ENCODE data around the gene ZNF592. TPM values are rescaled to one million over a fixed set of nuclear protein-coding genes. Genes with fewer than 3 reads are reported as not detected.

The ZNF592 gene
- total RNA-seq, 1 donor from 2014 or later: 2.7 TPM

GRCh38 chr15:84805221-84805620, 56.8 kb downstream of the ZNF592 start:
- no peak for DNase-seq (ENCODE audit: low read depth in 2 of 2)

GRCh38 chr15:84807228-84807627, 58.8 kb downstream of the ZNF592 start:
- no peak for DNase-seq (ENCODE audit: low read depth in 2 of 2)

- DNase-seq (ENCODE audit: low read depth in 2 of 2): no peak
Observed at GRCh38 chr15:84810073-84810840, 61.9 kb downstream of the ZNF592 start.

GRCh38 chr15:84811151-84811550, 62.8 kb downstream of the ZNF592 start:
- DNase-seq (ENCODE audit: low read depth in 2 of 2): no peak

- DNase-seq (ENCODE audit: low read depth in 2 of 2): no peak
Observed at GRCh38 chr15:84811828-84812227, 63.4 kb downstream of the ZNF592 start.

GRCh38 chr15:84812842-84813241, 64.5 kb downstream of the ZNF592 start:
- no peak for DNase-seq (ENCODE audit: low read depth in 2 of 2)

GRCh38 chr15:84813435-84813834, 65.0 kb downstream of the ZNF592 start:
- DNase-seq (ENCODE audit: low read depth in 2 of 2): no peak

- no peak for DNase-seq (ENCODE audit: low read depth in 2 of 2)
Observed at GRCh38 chr15:84813931-84814330, 65.5 kb downstream of the ZNF592 start.

GRCh38 chr15:84814916-84815315, 66.5 kb downstream of the ZNF592 start:
- DNase-seq (ENCODE audit: low read depth in 2 of 2): no peak

- peak in 1 of 2 donors; percentile 85 for DNase-seq (ENCODE audit: low read depth in 2 of 2)
Observed at GRCh38 chr15:84816694-84817465, 68.5 kb downstream of the ZNF592 start, which contains the start of gene ALPK3. Gene ALPK3 (plus strand): TSS chr15:84817356. CDS start chr15:84817453, 97 bp downstream.

GRCh38 chr15:84817466-84818081, 69.2 kb downstream of the ZNF592 start:
- DNase-seq (ENCODE audit: low read depth in 2 of 2): peak in 1 of 2 donors; percentile 34

GRCh38 chr15:84818261-84819131, 70.1 kb downstream of the ZNF592 start:
- peak; percentile 95 to 96 for DNase-seq (ENCODE audit: low read depth in 2 of 2)

- DNase-seq (ENCODE audit: low read depth in 2 of 2): peak in 1 of 2 donors; percentile 28
Observed at GRCh38 chr15:84819291-84819768, 70.9 kb downstream of the ZNF592 start.

- no peak for DNase-seq (ENCODE audit: low read depth in 2 of 2)
Observed at GRCh38 chr15:84819791-84820190, 71.4 kb downstream of the ZNF592 start.

GRCh38 chr15:84821501-84822021, 73.2 kb downstream of the ZNF592 start:
- peak in 1 of 2 donors; percentile 56 for DNase-seq (ENCODE audit: low read depth in 2 of 2)

GRCh38 chr15:84822653-84823281, 74.4 kb downstream of the ZNF592 start:
- no peak for DNase-seq (ENCODE audit: low read depth in 2 of 2)

GRCh38 chr15:84823282-84823878, 75.0 kb downstream of the ZNF592 start:
- DNase-seq (ENCODE audit: low read depth in 2 of 2): no peak

GRCh38 chr15:84824260-84825007, 76.0 kb downstream of the ZNF592 start:
- no peak for DNase-seq (ENCODE audit: low read depth in 2 of 2)

GRCh38 chr15:84826369-84826823, 78.0 kb downstream of the ZNF592 start:
- DNase-seq (ENCODE audit: low read depth in 2 of 2): peak in 1 of 2 donors; percentile 30

Measured in dermis microvascular lymphatic vessel endothelial cell (primary cell).